Psoas muscle (tissue), 8 donors: ENCODE data around the gene THUMPD2. TPM values are rescaled to one million over a fixed set of nuclear protein-coding genes. Genes with fewer than 3 reads are reported as not detected.

Experiments used
- ATAC-seq, 4 donors: fragments of 200-7000 bp; cut with Tn5 transposase; one replicate each; pipeline ENCODE4 v1.9.1; 2020; ENCODE audit warnings: moderate library complexity in 3 of 4, mild to moderate bottlenecking in 2 of 4
- DNase-seq, 2 donors: peaks; one replicate each; pipeline ENCODE4 v3.0.0-alpha.2; 2020
- H3K27ac ChIP-seq: fragments of 200-600 bp; one replicate; pipeline ENCODE4 v1.8.0; 2022
- H3K27me3 ChIP-seq, 3 donors: fragments of 200-600 bp in 1 of 3; one replicate each; pipeline versions ENCODE4 v1.6.1 to v1.8.0; 2013 to 2022; ENCODE audit warnings: low read length in 2 of 3, mild to moderate bottlenecking in 2 of 3, moderate library complexity in 1 of 3; ENCODE audit not compliant: insufficient read depth in 3 of 3
- H3K36me3 ChIP-seq, 2 donors: fragments of 200-600 bp in 1 of 2; one replicate each; pipeline versions ENCODE4 v1.6.1 to v1.8.0; 2013 to 2022; ENCODE audit warnings: low read depth in 1 of 2, mild to moderate bottlenecking in 1 of 2, moderate library complexity in 1 of 2; ENCODE audit not compliant: insufficient read depth in 1 of 2
- H3K4me1 ChIP-seq: fragments of 200-600 bp; one replicate; pipeline ENCODE4 v1.8.0; 2022
- H3K4me3 ChIP-seq: fragments of 200-600 bp; one replicate; pipeline ENCODE4 v1.8.0; 2022; ENCODE audit warnings: mild to moderate bottlenecking
- H3K9me3 ChIP-seq: fragments of 200-600 bp; one replicate; pipeline ENCODE4 v1.8.0; 2022
- CTCF ChIP-seq: fragments of 200-600 bp; IDR thresholded peaks from one replicate; pipeline ENCODE4 v1.8.0; 2022; ENCODE audit warnings: antibody characterized with exemption
- WGBS, 3 donors: extraction: QIAGEN DNeasy Blood & Tissue Kit; methylation state at CpG; one replicate each; pipeline versions ENCODE4 v1.1.6 to v1.1.7; 2013; 5-methylcytosine and 5-hydroxymethylcytosine counted together
- intact Hi-C, 2 donors: fragments of 100-400 bp; cut with DNase I; formaldehyde crosslinking; loops; one replicate each; pipeline versions ENCODE4 v1.11.0 to v1.14.2; 2022
- polyA plus RNA-seq, 3 donors: library from polyadenylated mRNA; stranded (reverse); fragments of 200-250 nt; gene quantifications; one replicate each; pipeline ENCODE4 v1.2.3, GENCODE V29; 2013
- total RNA-seq, 4 donors: library from RNA; stranded (reverse); fragmentation: NEBNext Ultra II Directional in 2 of 4; extraction: Animal tissue kit (Norgen Biotek cat#: 25700) in 2 of 4; gene quantifications; one replicate each; pipeline versions ENCODE4 v1.2.1 to v1.2.4, GENCODE V29; 2021 to 2023
- donor health status: healthy with polysubstance abuse.
- donor health status: DM: no; HTN: no; CAD: no; lungs with moderate emphysema.
- donor health status: Bipolar disorder and iron deficiency.
- donor health status: healthy.
- donor health status: DM: yes; HTN: yes; CAD: no.
- donor health status: DM: no; HTN: no; CAD: no.
- donor health status: DM: no; HTN: no; CAD: no.
- donor health status: DM: yes; HTN: yes; CAD: no.

THUMPD2 gene
- total and polyA plus RNA-seq, 7 donors, result 6.5 to 12.7 (median 7.5) TPM

- DNase-seq (no peak), ATAC-seq (no peak)
- H3K4me1 ChIP-seq, result no peaks in the 10 kb centered on the region
- WGBS, 3 donors, result 25 to 39% (median 34%) methylated on average over 1 of the region's 1 CpG
- intact Hi-C loops, result no loop called here
- H3K27ac ChIP-seq, result no peak overlapping the region
- no peak overlapping the region for H3K4me3 ChIP-seq
- H3K9me3 ChIP-seq, result no peaks in the 10 kb centered on the region
- TF ChIP-seq CTCF, result no peak
- peaks cover 3 to 80% of the 10 kb centered on the region in 2 donors for H3K36me3 ChIP-seq
- no peaks in the 10 kb centered on the region for H3K27me3 ChIP-seq
These were observed 35.7 kb downstream of the THUMPD2 start for GRCh38 chr2:39743269-39743776.

- ATAC-seq, result peak in 3 of 4 donors; percentile 80 to 91 (median 86)
- no peak for DNase-seq
- Histone ChIP-seq H3K27me3 (no peaks in the 10 kb centered on the region), H3K27ac (no peak overlapping the region), H3K4me3 (no peak overlapping the region), H3K9me3 (no peaks in the 10 kb centered on the region), H3K4me1 (no peaks in the 10 kb centered on the region), H3K36me3 (peaks cover 3 to 84% of the 10 kb centered on the region in 2 donors)
- 98 to 100% (median 100%) methylated on average over 1 of the region's 1 CpG for WGBS, 3 donors
- TF ChIP-seq CTCF, result no peak
- intact Hi-C loops, result no loop called here
These were observed 37.2 kb downstream of the THUMPD2 start for GRCh38 chr2:39741871-39742270.

- no peaks in the 10 kb centered on the region for H3K27me3 ChIP-seq
- H3K36me3 ChIP-seq, result peaks cover 3 to 95% of the 10 kb centered on the region in 2 donors
- DNase-seq (no peak), ATAC-seq (no peak)
- H3K9me3 ChIP-seq, result no peaks in the 10 kb centered on the region
- H3K4me1 ChIP-seq, result peaks cover 6% of the 10 kb centered on the region
- H3K27ac ChIP-seq, result no peak overlapping the region
- TF ChIP-seq CTCF, result no peak
- WGBS, 3 donors, result 82 to 86% (median 83%) methylated on average over 5 of the region's 5 CpGs
- H3K4me3 ChIP-seq, result no peak overlapping the region
- intact Hi-C loops, result no loop called here
These were observed 39.7 kb downstream of the THUMPD2 start for GRCh38 chr2:39739386-39739785.

GRCh38 chr2:39738936-39739335 lies 40.1 kb downstream of the THUMPD2 start:
- no peak for TF ChIP-seq CTCF
- Histone ChIP-seq H3K27ac (no peak overlapping the region), H3K9me3 (no peaks in the 10 kb centered on the region), H3K4me1 (peaks cover 9% of the 10 kb centered on the region), H3K36me3 (peaks cover 3 to 90% of the 10 kb centered on the region in 2 donors), H3K27me3 (no peaks in the 10 kb centered on the region), H3K4me3 (no peak overlapping the region)
- 85 to 92% (median 90%) methylated on average over 2 of the region's 2 CpGs for WGBS, 3 donors
- DNase-seq (no peak), ATAC-seq (no peak)
- intact Hi-C loops, result no loop called here

GRCh38 chr2:39737661-39738060 lies 41.4 kb downstream of the THUMPD2 start:
- Histone ChIP-seq H3K4me1 (peaks cover 19% of the 10 kb centered on the region), H3K36me3 (peaks cover 3 to 78% of the 10 kb centered on the region in 2 donors), H3K4me3 (no peak overlapping the region), H3K27me3 (no peaks in the 10 kb centered on the region), H3K27ac (no peak overlapping the region), H3K9me3 (no peaks in the 10 kb centered on the region)
- DNase-seq (no peak), ATAC-seq (no peak)
- WGBS, 3 donors, result 91 to 93% (median 92%) methylated on average over 8 of the region's 8 CpGs
- TF ChIP-seq CTCF, result no peak
- intact Hi-C loops, result no loop called here
